Glutamatergic neuron (in vitro differentiated cells): ENCODE measurements around the gene CD3D. TPM values are rescaled to one million over a fixed set of nuclear protein-coding genes. Genes with fewer than 3 reads are reported as not detected.

ENCODE experiments used
- total RNA-seq: library from RNA; stranded (reverse); fragmentation: NEBNext Ultra II Directional; extraction: Animal tissue kit (Norgen Biotek cat#: 25700); gene quantifications from one replicate; pipeline ENCODE4 v1.2.1, GENCODE V29; 2021; ENCODE audit not compliant: unreplicated experiment

CD3D gene
- total RNA-seq, 1 donor from 2014 or later = not detected

Other genes starting within 250 kb of the CD3D start
- 2.9 TPM for gene SCN4B, start 189.9 kb downstream of the CD3D start, total RNA-seq
- gene SCN2B, start 166.1 kb downstream of the CD3D start, total RNA-seq = 0.39 TPM
- not detected for gene JAML, start 117.7 kb downstream of the CD3D start, total RNA-seq
- gene MPZL3, start 90.3 kb downstream of the CD3D start, total RNA-seq = 0.54 TPM
- not detected for gene MPZL2, start 78.4 kb downstream of the CD3D start, total RNA-seq
- gene CD3E, start 38.0 kb downstream of the CD3D start, total RNA-seq = not detected
- gene CD3G, start 1.6 kb upstream of the CD3D start, total RNA-seq = 0.39 TPM
- gene UBE4A, start 16.9 kb upstream of the CD3D start, total RNA-seq = 44.0 TPM
- 140 TPM for gene ATP5MG, start 58.9 kb upstream of the CD3D start, total RNA-seq
- 132 TPM for gene KMT2A, start 93.8 kb upstream of the CD3D start, total RNA-seq
- 1.9 TPM for gene TTC36, start 184.8 kb upstream of the CD3D start, total RNA-seq
- gene TMEM25, start 188.5 kb upstream of the CD3D start, total RNA-seq = 76.8 TPM
- gene IFT46, start 223.2 kb upstream of the CD3D start, total RNA-seq = 21.1 TPM
- 118 TPM for gene ARCN1, start 229.7 kb upstream of the CD3D start, total RNA-seq